ENCODE results near the gene GALNT16.

- TF ChIP-seq CTCF (IDR thresholded peaks at IDR 0.05): peak in 1 of 12 donors; percentile 1
- TF ChIP-seq POLR2A (IDR thresholded peaks at IDR 0.05): no peak
Measured at GRCh38 chr14:69317102-69317755, 57.3 kb downstream of the GALNT16 start.

All from heart left ventricle (tissue), 13 donors.